Measurements from ENCODE around the gene KXD1. TPM values are rescaled to one million over a fixed set of nuclear protein-coding genes. Genes with fewer than 3 reads are reported as not detected.

KXD1 gene
- total RNA-seq, 4 donors from 2014 or later: 129 to 155 (median 149) TPM

GRCh38 chr19:18616023-18616422, 58.4 kb downstream of the KXD1 start:
- Histone ChIP-seq H3K4me1 (peaks cover 24 to 25% (median 24%) of the 10 kb centered on the region in 4 donors), H3K27ac (replicated peaks in 1 of 4) (no peak overlapping the region), H3K36me3 (no peaks in the 10 kb centered on the region), H3K9me3 (no peaks in the 10 kb centered on the region), H3K4me3 (no peak overlapping the region), H3K27me3 (peaks cover 7 to 76% (median 23%) of the 10 kb centered on the region in 4 donors)
- 100% methylated on average over 2 of the region's 3 CpGs for WGBS
- intact Hi-C loops (cut with DNase I): no loop called here
- DNase-seq (ENCODE audit: extremely low spot score): no peak
- TF ChIP-seq POLR2AphosphoS5 (IDR thresholded peaks at IDR 0.05) (no peak), EP300 (IDR thresholded peaks at IDR 0.05) (no peak), POLR2A (IDR thresholded peaks at IDR 0.05; ENCODE audit: low read depth) (no peak), CTCF (IDR thresholded peaks at IDR 0.05) (no peak)

GRCh38 chr19:18617562-18617961, 59.9 kb downstream of the KXD1 start:
- Histone ChIP-seq H3K4me1 (peaks cover 8 to 9% (median 9%) of the 10 kb centered on the region in 4 donors), H3K9me3 (no peaks in the 10 kb centered on the region), H3K4me3 (no peak overlapping the region), H3K27me3 (peaks cover 0 to 62% (median 8%) of the 10 kb centered on the region in 4 donors), H3K36me3 (no peaks in the 10 kb centered on the region), H3K27ac (replicated peaks in 1 of 4) (no peak overlapping the region)
- intact Hi-C loops (cut with DNase I): no loop called here
- no peak for DNase-seq (ENCODE audit: extremely low spot score)
- TF ChIP-seq EP300 (IDR thresholded peaks at IDR 0.05) (no peak), POLR2A (IDR thresholded peaks at IDR 0.05; ENCODE audit: low read depth) (no peak), POLR2AphosphoS5 (IDR thresholded peaks at IDR 0.05) (no peak), CTCF (IDR thresholded peaks at IDR 0.05) (no peak)

GRCh38 chr19:18618236-18618635, 60.6 kb downstream of the KXD1 start:
- WGBS: 90% methylated on average over 5 of the region's 13 CpGs
- peaks cover 2 to 3% (median 2%) of the 10 kb centered on the region in 4 donors for H3K4me1 ChIP-seq
- no peaks in the 10 kb centered on the region for H3K36me3 ChIP-seq
- no peak for DNase-seq (ENCODE audit: extremely low spot score)
- no peaks in the 10 kb centered on the region for H3K9me3 ChIP-seq
- intact Hi-C loops (cut with DNase I): no loop called here
- no peak overlapping the region for H3K27ac ChIP-seq (replicated peaks in 1 of 4)
- no peak overlapping the region for H3K4me3 ChIP-seq
- TF ChIP-seq EP300 (IDR thresholded peaks at IDR 0.05): no peak
- no peak for TF ChIP-seq CTCF (IDR thresholded peaks at IDR 0.05)
- TF ChIP-seq POLR2A (IDR thresholded peaks at IDR 0.05; ENCODE audit: low read depth): no peak
- no peak for TF ChIP-seq POLR2AphosphoS5 (IDR thresholded peaks at IDR 0.05)
- H3K27me3 ChIP-seq: peaks cover 0 to 55% (median 3%) of the 10 kb centered on the region in 4 donors

Other genes with a start within 250 kb of the KXD1 start
- gene LSM4, start 234.8 kb upstream of the KXD1 start, total RNA-seq: 100 to 1,000 TPM in 1 of 4 donors, 10 to 100 TPM in 3; 86.8 to 116 (median 93.9) TPM
- gene PGPEP1, start 217.3 kb upstream of the KXD1 start, total RNA-seq: 10 to 100 TPM; 15.0 to 50.3 (median 28.0) TPM
- 1 to 10 TPM; 1.6 to 5.6 (median 3.8) TPM for gene GDF15, start 171.7 kb upstream of the KXD1 start, total RNA-seq
- 10 to 100 TPM in 1 of 4 donors, 1 to 10 TPM in 3; 5.8 to 20.4 (median 7.0) TPM for gene LRRC25, start 160.2 kb upstream of the KXD1 start, total RNA-seq
- gene SSBP4, start 138.5 kb upstream of the KXD1 start, total RNA-seq: 100 to 1,000 TPM in 1 of 4 donors, 10 to 100 TPM in 3; 53.2 to 109 (median 77.8) TPM
- 10 to 100 TPM; 15.8 to 38.9 (median 26.2) TPM for gene ISYNA1, start 119.7 kb upstream of the KXD1 start, total RNA-seq
- gene ELL, start 35.8 kb upstream of the KXD1 start, total RNA-seq: 10 to 100 TPM in 3 of 4 donors, 1 to 10 TPM in 1; 9.1 to 35.1 (median 20.1) TPM
- 100 to 1,000 TPM; 420 to 568 (median 430) TPM for gene FKBP8, start 14.3 kb upstream of the KXD1 start, total RNA-seq
- 100 to 1,000 TPM; 560 to 800 (median 665) TPM for gene UBA52, start 14.0 kb downstream of the KXD1 start, total RNA-seq
- 10 to 100 TPM; 56.1 to 77.7 (median 67.0) TPM for gene REX1BD, start 30.9 kb downstream of the KXD1 start, total RNA-seq
- gene CRLF1, start 48.9 kb downstream of the KXD1 start, total RNA-seq: 100 to 1,000 TPM in 1 of 4 donors, 10 to 100 TPM in 3; 41.5 to 153 (median 59.6) TPM
- 1 to 10 TPM; 2.4 to 3.6 (median 2.8) TPM for gene TMEM59L, start 55.0 kb downstream of the KXD1 start, total RNA-seq
- 10 to 100 TPM in 2 of 4 donors, 1 to 10 TPM in 2; 9.1 to 19.0 (median 13.5) TPM for gene KLHL26, start 79.2 kb downstream of the KXD1 start, total RNA-seq
- 10 to 100 TPM in 1 of 4 donors, 1 to 10 TPM in 3; 5.3 to 10.1 (median 6.6) TPM for gene CRTC1, start 125.8 kb downstream of the KXD1 start, total RNA-seq
- gene COMP, start 233.4 kb downstream of the KXD1 start, total RNA-seq: under 1 TPM; 0.33 to 0.83 (median 0.62) TPM

Data from esophagus muscularis mucosa (tissue), 4 donors.